IMR-90 (cell line): ENCODE measurements around the gene SLC44A1. TPM values are rescaled to one million over a fixed set of nuclear protein-coding genes. Genes with fewer than 3 reads are reported as not detected.

Experiments
- ATAC-seq: fragments of 200-7000 bp; cut with Tn5 transposase; 2 replicates; pipeline ENCODE4 v1.9.1; 2020; ENCODE audit warnings: low read depth, mild to moderate bottlenecking, moderate library complexity
- BruUV-seq: library from RNA; stranded (reverse); fragments of 400-500 nt; replicated peaks from 2 replicates; lab custom pipeline; 2021; lab: Mats Ljungman, UMichigan
- CTCF ChIA-PET: fragments of 300-600 bp; formaldehyde crosslinking; extraction: SDS; loops from one replicate; lab custom pipeline; 2021; ENCODE audit warnings: antibody characterized with exemption; lab: Yijun Ruan, JAX
- POLR2A ChIA-PET: fragments of 300-600 bp; sonication (Branson Sonifier 250); formaldehyde crosslinking; loops from one replicate; lab custom pipeline; 2022; ENCODE audit warnings: antibody characterized with exemption; ENCODE audit not compliant: unreplicated experiment; lab: Charles Lee
- DNase-seq: peaks from one replicate; pipeline ENCODE4 v3.0.0; 2013
- H2AFZ ChIP-seq: replicated peaks from 2 replicates; pipeline ENCODE3; 2013; ENCODE audit warnings: low read length, mild to moderate bottlenecking; ENCODE audit not compliant: poor library complexity
- H2AK5ac ChIP-seq: 2 replicates; pipeline ENCODE4 v1.6.1; 2013; ENCODE audit warnings: low read depth, low read length, inconsistent platforms
- H2AK9ac ChIP-seq: replicated peaks from 2 replicates; pipeline ENCODE3; 2013; ENCODE audit warnings: mild to moderate bottlenecking, low read depth, low read length, moderate library complexity; ENCODE audit not compliant: poor library complexity
- H2BK120ac ChIP-seq: 2 replicates; pipeline ENCODE4 v1.6.1; 2013; ENCODE audit warnings: low read depth, low read length, inconsistent platforms
- H2BK15ac ChIP-seq: 3 replicates; pipeline ENCODE4 v1.6.1; 2013; ENCODE audit warnings: low read depth, low read length, inconsistent platforms
- H2BK20ac ChIP-seq: 2 replicates; pipeline ENCODE4 v1.6.1; 2013; ENCODE audit warnings: low read depth, mild to moderate bottlenecking, inconsistent platforms, low read length, moderate library complexity
- H2BK5ac ChIP-seq: 2 replicates; pipeline ENCODE4 v1.6.1; 2013; ENCODE audit warnings: mild to moderate bottlenecking, low read depth, low read length, inconsistent platforms; ENCODE audit not compliant: poor library complexity, severe bottlenecking
- H3K14ac ChIP-seq: replicated peaks from 2 replicates; pipeline ENCODE4 v1.6.1; 2013; ENCODE audit warnings: low read depth, low read length, inconsistent platforms
- H3K18ac ChIP-seq: 2 replicates; pipeline ENCODE4 v1.6.1; 2013; ENCODE audit warnings: low read depth, low read length, control low read depth
- H3K23ac ChIP-seq: 2 replicates; pipeline ENCODE4 v1.6.1; 2013; ENCODE audit warnings: low read depth, low read length, inconsistent platforms
- H3K27ac ChIP-seq: 2 replicates; pipeline ENCODE4 v1.5.1; 2013; ENCODE audit warnings: mild to moderate bottlenecking, control low read depth, low read length; ENCODE audit not compliant: insufficient read depth
- H3K27me3 ChIP-seq: 2 replicates; pipeline ENCODE4 v1.6.1; 2013; ENCODE audit warnings: low read length; ENCODE audit not compliant: control insufficient read depth, insufficient read depth
- H3K36me3 ChIP-seq: 2 replicates; pipeline ENCODE4 v1.6.1; 2013; ENCODE audit warnings: low read length, mixed read lengths; ENCODE audit not compliant: control insufficient read depth, insufficient read depth
- H3K4ac ChIP-seq: 2 replicates; pipeline ENCODE4 v1.6.1; 2013; ENCODE audit warnings: low read depth, low read length, inconsistent platforms
- H3K4me1 ChIP-seq: 2 replicates; pipeline ENCODE4 v1.6.1; 2013; ENCODE audit warnings: low read length, mixed read lengths; ENCODE audit not compliant: control insufficient read depth, insufficient read depth
- H3K4me2 ChIP-seq: 2 replicates; pipeline ENCODE4 v1.6.1; 2013; ENCODE audit warnings: low read depth, mild to moderate bottlenecking, control low read depth, low read length, moderate library complexity
- H3K4me3 ChIP-seq: 2 replicates; pipeline ENCODE4 v1.5.1; 2013; ENCODE audit warnings: low read depth, mild to moderate bottlenecking, control low read depth, low read length, moderate library complexity; ENCODE audit not compliant: insufficient read depth
- H3K56ac ChIP-seq: 2 replicates; pipeline ENCODE4 v1.6.1; 2013; ENCODE audit warnings: low read length, inconsistent platforms; ENCODE audit not compliant: insufficient read depth; ENCODE audit errors: extremely low read depth
- H3K79me1 ChIP-seq, 2 experiments: 2 replicates each; pipeline ENCODE4 v1.6.1; 2013; ENCODE audit warnings: low read length in 2 of 2, inconsistent platforms in 1 of 2, low read depth in 1 of 2
- H3K9ac ChIP-seq: 2 replicates; pipeline ENCODE4 v1.6.1; 2013; ENCODE audit warnings: low read depth, low read length, control low read depth
- H3K9me1 ChIP-seq: 2 replicates; pipeline ENCODE4 v1.6.1; 2013; ENCODE audit warnings: low read length, inconsistent platforms; ENCODE audit not compliant: insufficient read depth
- H3K9me3 ChIP-seq: 2 replicates; pipeline ENCODE4 v1.6.1; 2013; ENCODE audit warnings: low read length; ENCODE audit not compliant: control insufficient read depth, insufficient read depth
- H4K20me1 ChIP-seq: 2 replicates; pipeline ENCODE4 v1.6.1; 2013; ENCODE audit warnings: low read length, inconsistent platforms; ENCODE audit not compliant: insufficient read depth
- H4K5ac ChIP-seq: 2 replicates; pipeline ENCODE4 v1.6.1; 2013; ENCODE audit warnings: mild to moderate bottlenecking, low read depth, low read length, control low read depth
- H4K8ac ChIP-seq, 2 experiments: 2 replicates each; pipeline ENCODE4 v1.6.1; 2013; ENCODE audit warnings: low read depth in 2 of 2, low read length in 2 of 2, control low read depth in 1 of 2, inconsistent platforms in 1 of 2
- H4K91ac ChIP-seq: 2 replicates; pipeline ENCODE4 v1.6.1; 2013; ENCODE audit warnings: low read depth, low read length, inconsistent platforms; ENCODE audit not compliant: insufficient read depth
- BHLHE40 ChIP-seq: fragments of 150-350 bp; IDR thresholded peaks from 2 replicates; pipeline ENCODE4 v1.6.1; 2016; ENCODE audit warnings: mild to moderate bottlenecking, low read depth, low read length
- CHD1 ChIP-seq: IDR thresholded peaks from 2 replicates; pipeline ENCODE4 v1.6.1; 2012; ENCODE audit warnings: low read depth, low read length, improper control_type of control experiment
- FOS ChIP-seq: fragments of 150-350 bp; IDR thresholded peaks from 2 replicates; pipeline ENCODE4 v1.6.1; 2016; ENCODE audit warnings: low read depth, low read length
- MAFK ChIP-seq: IDR thresholded peaks from 2 replicates; pipeline ENCODE4 v1.6.1; 2012; ENCODE audit warnings: low read depth, low read length, improper control_type of control experiment
- MAZ ChIP-seq: IDR thresholded peaks from 2 replicates; pipeline ENCODE4 v1.6.1; 2012; ENCODE audit warnings: low read depth, mild to moderate bottlenecking, low read length, improper control_type of control experiment, moderate library complexity, borderline replicate concordance
- MXI1 ChIP-seq: IDR thresholded peaks from 2 replicates; pipeline ENCODE4 v1.6.1; 2012; ENCODE audit warnings: low read depth, mild to moderate bottlenecking, low read length, moderate library complexity, borderline replicate concordance
- NFE2L2 ChIP-seq: fragments of 150-350 bp; IDR thresholded peaks from 2 replicates; pipeline ENCODE4 v1.6.1; 2016; ENCODE audit warnings: low read depth, mild to moderate bottlenecking, low read length
- RAD21 ChIP-seq: IDR thresholded peaks from 2 replicates; pipeline ENCODE4 v1.6.1; 2012; ENCODE audit warnings: low read length, improper control_type of control experiment
- RCOR1 ChIP-seq: IDR thresholded peaks from 2 replicates; pipeline ENCODE4 v1.6.1; 2012; ENCODE audit warnings: mild to moderate bottlenecking, low read length, improper control_type of control experiment; ENCODE audit not compliant: insufficient replicate concordance
- RFX5 ChIP-seq: IDR thresholded peaks from 2 replicates; pipeline ENCODE4 v1.8.0; 2012; ENCODE audit warnings: low read depth, mild to moderate bottlenecking, low read length, moderate library complexity
- SMC3 ChIP-seq: fragments of 150-350 bp; IDR thresholded peaks from 2 replicates; pipeline ENCODE4 v1.6.1; 2016; ENCODE audit warnings: low read depth, mild to moderate bottlenecking, antibody characterized with exemption, low read length, moderate library complexity
- WGBS, 2 experiments: methylation state at CpG; one replicate each; pipeline versions ENCODE4 v1.1.5 to v1.1.7; 2013; ENCODE audit warnings: missing lambda C conversion rate in 2 of 2; ENCODE audit not compliant: insufficient read length in 1 of 2; ENCODE audit errors: extremely low coverage in 2 of 2; 5-methylcytosine and 5-hydroxymethylcytosine counted together
- dilution Hi-C: fragments of 300-500 bp; cut with HindIII; formaldehyde crosslinking; loops from one replicate; pipeline ENCODE4 v1.14.3; 2018; ENCODE audit warnings: low sequenced_read_pairs; ENCODE audit not compliant: unreplicated experiment
- in situ Hi-C: fragments of 300-500 bp; cut with MboI; formaldehyde crosslinking; loops from 3 replicates; pipeline ENCODE4 v1.14.3; 2019; ENCODE audit warnings: low sequenced_read_pairs, inconsistent platforms, mixed read lengths
- intact Hi-C: fragments of 100-400 bp; cut with micrococcal nuclease; formaldehyde crosslinking; loops from 2 replicates; pipeline ENCODE4 v1.10.0; 2022
- polyA plus RNA-seq, 3 experiments: library from polyadenylated mRNA; depleted of rRNA; stranded (reverse); fragments of >200 nt; gene quantifications; 2 replicates each; pipeline ENCODE4 v1.2.3, GENCODE V29; 2012; ENCODE audit warnings: low replicate concordance in 1 of 3
- total RNA-seq: library from RNA; depleted of rRNA; stranded (reverse); fragments of >200 nt; gene quantifications from 2 replicates; pipeline ENCODE4 v1.2.3, GENCODE V29; 2012
- TF ChIP-seq, protein P1 (sequence below): fragments of 150-350 bp; IDR thresholded peaks from 2 replicates; pipeline ENCODE4 v1.6.1; 2017; ENCODE audit warnings: mild to moderate bottlenecking, antibody characterized with exemption, low read length, low read depth
- TF ChIP-seq, protein P2 (sequence below): fragments of 150-350 bp; IDR thresholded peaks from 2 replicates; pipeline ENCODE4 v1.6.1; 2016; ENCODE audit warnings: low read depth, mild to moderate bottlenecking, low read length, moderate library complexity, borderline replicate concordance

SLC44A1 gene
- total and polyA plus RNA-seq, 2 of the 4 experiments (the other 2 are of a cell fraction): 5.2 to 21.7 TPM

DNA sequence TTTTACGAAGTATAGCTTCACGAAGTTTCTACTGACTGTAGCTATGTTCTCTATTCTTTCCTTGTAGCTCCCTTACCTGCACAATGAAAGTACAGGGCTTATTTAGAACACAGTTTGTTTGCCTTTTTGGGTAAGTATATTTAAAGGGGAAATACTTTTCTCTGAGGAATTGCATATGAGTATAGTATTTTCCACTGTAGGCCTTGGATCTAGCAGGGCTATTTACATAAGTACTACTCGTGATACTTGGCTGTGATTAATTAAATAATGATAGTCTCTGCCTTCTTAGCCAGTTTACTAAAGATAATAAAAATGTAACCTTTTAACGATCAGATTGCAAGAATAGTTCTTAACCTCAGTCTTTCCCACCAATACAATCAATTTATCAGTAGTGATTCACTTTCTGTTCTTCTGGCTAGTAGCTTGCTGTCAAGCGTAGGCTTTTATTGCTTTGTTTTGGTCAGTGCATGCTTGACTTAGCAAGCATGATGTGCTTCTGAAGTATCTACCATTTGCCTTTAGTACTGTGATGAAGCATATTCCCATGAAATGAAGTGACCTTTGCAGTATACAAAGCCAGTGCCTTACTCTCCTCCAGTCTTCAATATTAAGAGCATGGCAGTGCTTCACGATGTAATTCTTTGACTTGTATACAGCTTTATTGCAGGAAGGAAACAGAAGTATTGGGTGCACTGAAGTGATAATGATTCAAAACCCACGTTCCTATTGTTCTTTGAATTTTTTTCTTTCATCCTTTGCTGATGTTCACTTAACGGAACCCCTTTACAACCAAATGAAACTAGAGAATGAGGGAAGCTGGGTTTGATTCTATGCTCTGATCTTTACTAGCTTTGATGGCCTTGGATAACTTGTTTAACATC, 64.2 kb downstream of the SLC44A1 start:
- Histone ChIP-seq H2AFZ (no peak overlapping the region), H2BK5ac (no peak overlapping the region), H4K8ac (no peak overlapping the region), H4K5ac (no peak overlapping the region), H3K4ac (no peak overlapping the region), H3K18ac (no peak overlapping the region), H3K14ac (no peak overlapping the region), H3K27ac (no peak overlapping the region), H2AK9ac (no peak overlapping the region), H3K56ac (no peak overlapping the region), H3K4me1 (peaks cover 4% of the 10 kb centered on the region), H3K9me3 (no peaks in the 10 kb centered on the region), H3K79me1 (peaks cover 0 to 8% of the 10 kb centered on the region in 2 experiments; a peak in 2 of 4 replicates), H3K9ac (no peak overlapping the region), H2AK5ac (no peak overlapping the region), H2BK20ac (no peak overlapping the region), H4K91ac (no peak overlapping the region), H3K4me3 (no peak overlapping the region), H3K23ac (no peak overlapping the region), H4K20me1 (no peaks in the 10 kb centered on the region), H3K36me3 (no peaks in the 10 kb centered on the region; the same call in none of the 2 replicates), H3K4me2 (no peak overlapping the region), H2BK120ac (no peak overlapping the region), H3K9me1 (no peaks in the 10 kb centered on the region), H3K27me3 (no peaks in the 10 kb centered on the region), H2BK15ac (no peak overlapping the region)
- no TSS peak for BruUV-seq
- TF ChIP-seq MXI1 (no peak), MAZ (no peak), SMC3 (no peak), CHD1 (no peak), MAFK (no peak), NFE2L2 (no peak), RFX5 (no peak), RCOR1 (no peak), RAD21 (no peak), FOS (no peak), BHLHE40 (no peak)
- TF ChIP-seq, protein P1, sequence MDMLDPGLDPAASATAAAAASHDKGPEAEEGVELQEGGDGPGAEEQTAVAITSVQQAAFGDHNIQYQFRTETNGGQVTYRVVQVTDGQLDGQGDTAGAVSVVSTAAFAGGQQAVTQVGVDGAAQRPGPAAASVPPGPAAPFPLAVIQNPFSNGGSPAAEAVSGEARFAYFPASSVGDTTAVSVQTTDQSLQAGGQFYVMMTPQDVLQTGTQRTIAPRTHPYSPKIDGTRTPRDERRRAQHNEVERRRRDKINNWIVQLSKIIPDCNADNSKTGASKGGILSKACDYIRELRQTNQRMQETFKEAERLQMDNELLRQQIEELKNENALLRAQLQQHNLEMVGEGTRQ: no peak
- TF ChIP-seq, protein P2, sequence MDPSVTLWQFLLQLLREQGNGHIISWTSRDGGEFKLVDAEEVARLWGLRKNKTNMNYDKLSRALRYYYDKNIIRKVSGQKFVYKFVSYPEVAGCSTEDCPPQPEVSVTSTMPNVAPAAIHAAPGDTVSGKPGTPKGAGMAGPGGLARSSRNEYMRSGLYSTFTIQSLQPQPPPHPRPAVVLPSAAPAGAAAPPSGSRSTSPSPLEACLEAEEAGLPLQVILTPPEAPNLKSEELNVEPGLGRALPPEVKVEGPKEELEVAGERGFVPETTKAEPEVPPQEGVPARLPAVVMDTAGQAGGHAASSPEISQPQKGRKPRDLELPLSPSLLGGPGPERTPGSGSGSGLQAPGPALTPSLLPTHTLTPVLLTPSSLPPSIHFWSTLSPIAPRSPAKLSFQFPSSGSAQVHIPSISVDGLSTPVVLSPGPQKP: no peak
- no peak for ATAC-seq
- intact Hi-C loops (no loop called here), dilution Hi-C loops (no loop called here), in situ Hi-C loops (no loop called here)
- ChIA-PET CTCF (no interaction called here), POLR2A (no interaction called here)
- no peak for DNase-seq
- no CpG with 5 or more reads among the region's 8 CpGs for WGBS, 2 experiments
